PC-9 (cell line): ENCODE results near the gene C2orf49.

Source experiments
- EZH2 ChIP-seq: fragments of 200-600 bp; sonication (generic); IDR thresholded peaks from 2 replicates; pipeline ENCODE4 v1.8.0; 2017; ENCODE audit warnings: antibody characterized with exemption, low read depth
- TF ChIP-seq, protein P1 (sequence below): fragments of 200-600 bp; sonication (generic); conservative IDR thresholded peaks from 2 replicates; pipeline ENCODE4 v1.6.1; 2017; ENCODE audit warnings: mixed run types, antibody characterized with exemption, mild to moderate bottlenecking, moderate library complexity

DNA sequence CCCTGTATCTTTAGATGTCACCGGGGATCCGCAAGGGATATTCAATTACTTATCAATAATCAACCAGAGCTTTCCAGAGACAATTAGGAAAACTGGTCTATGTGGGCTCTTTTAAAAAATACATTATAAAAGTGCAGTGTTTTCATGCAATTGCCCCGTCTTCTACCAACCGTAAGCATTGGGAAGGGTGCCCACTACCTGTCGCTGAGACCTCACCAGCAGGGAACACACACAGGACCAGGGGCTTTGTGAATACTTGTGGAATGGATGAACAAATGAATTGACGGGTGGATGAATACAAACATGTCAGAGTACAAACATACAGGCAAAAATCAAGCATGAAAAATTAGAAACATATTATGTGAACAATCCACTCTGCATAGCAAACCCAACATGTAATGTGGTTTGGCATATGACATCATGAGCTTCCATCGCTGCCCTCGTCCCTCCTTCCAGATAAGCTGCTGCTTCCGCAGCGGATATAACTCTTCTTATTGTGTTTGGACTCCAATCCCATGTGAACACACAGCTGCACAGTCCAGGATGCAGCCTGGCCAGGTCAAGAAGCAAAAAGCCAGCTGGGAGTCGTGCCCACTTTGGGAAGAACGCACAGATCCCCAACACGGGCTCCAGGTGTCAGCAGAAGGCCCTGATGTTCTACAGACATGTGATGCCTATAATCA is 56.2 kb downstream of the C2orf49 start:
- no peak for TF ChIP-seq EZH2
- TF ChIP-seq, protein P1, sequence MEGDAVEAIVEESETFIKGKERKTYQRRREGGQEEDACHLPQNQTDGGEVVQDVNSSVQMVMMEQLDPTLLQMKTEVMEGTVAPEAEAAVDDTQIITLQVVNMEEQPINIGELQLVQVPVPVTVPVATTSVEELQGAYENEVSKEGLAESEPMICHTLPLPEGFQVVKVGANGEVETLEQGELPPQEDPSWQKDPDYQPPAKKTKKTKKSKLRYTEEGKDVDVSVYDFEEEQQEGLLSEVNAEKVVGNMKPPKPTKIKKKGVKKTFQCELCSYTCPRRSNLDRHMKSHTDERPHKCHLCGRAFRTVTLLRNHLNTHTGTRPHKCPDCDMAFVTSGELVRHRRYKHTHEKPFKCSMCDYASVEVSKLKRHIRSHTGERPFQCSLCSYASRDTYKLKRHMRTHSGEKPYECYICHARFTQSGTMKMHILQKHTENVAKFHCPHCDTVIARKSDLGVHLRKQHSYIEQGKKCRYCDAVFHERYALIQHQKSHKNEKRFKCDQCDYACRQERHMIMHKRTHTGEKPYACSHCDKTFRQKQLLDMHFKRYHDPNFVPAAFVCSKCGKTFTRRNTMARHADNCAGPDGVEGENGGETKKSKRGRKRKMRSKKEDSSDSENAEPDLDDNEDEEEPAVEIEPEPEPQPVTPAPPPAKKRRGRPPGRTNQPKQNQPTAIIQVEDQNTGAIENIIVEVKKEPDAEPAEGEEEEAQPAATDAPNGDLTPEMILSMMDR: no peak
